OCI-LY1 (cell line): ENCODE results near the gene TRIM72.

ENCODE experiments used
- CTCF ChIP-seq: fragments of 200-600 bp; sonication (generic), shearing (Covaris generic); IDR thresholded peaks from 2 replicates; pipeline ENCODE4 v1.5.1; 2017; ENCODE audit warnings: mild to moderate bottlenecking, antibody characterized with exemption, low read length, moderate library complexity, mixed read lengths
- EZH2 ChIP-seq: fragments of 200-600 bp; sonication (generic), shearing (Covaris generic); IDR thresholded peaks from 2 replicates; pipeline ENCODE4 v1.8.0; 2017; ENCODE audit warnings: borderline replicate concordance, mixed run types, mild to moderate bottlenecking, antibody characterized with exemption, low read length, moderate library complexity, mixed read lengths

GRCh38 chr16:31187808-31188189 lies 26.1 kb upstream of the TRIM72 start:
- TF ChIP-seq CTCF = no peak
- no peak for TF ChIP-seq EZH2
